Measurements from ENCODE around the gene B3GAT2.

- TF ChIP-seq POLR2A (IDR thresholded peaks at IDR 0.05; ENCODE audit: extremely low read depth, insufficient read length) = no peak
- TF ChIP-seq CTCF (IDR thresholded peaks at IDR 0.05; ENCODE audit: low read depth, low read length) = no peak
These were observed 16.7 kb upstream of the B3GAT2 start for GRCh38 chr6:70973604-70974003.
